K562 (cell line): ENCODE results near the gene CALU. TPM values are rescaled to one million over a fixed set of nuclear protein-coding genes. Genes with fewer than 3 reads are reported as not detected.

Source experiments
- ATAC-seq: fragments of 200-7000 bp; cut with Tn5 transposase; 3 replicates; pipeline ENCODE4 v1.9.1; 2020; ENCODE audit warnings: moderate library complexity
- BruUV-seq: library from RNA; stranded (reverse); fragments of 400-500 nt; replicated peaks from 2 replicates; lab custom pipeline; 2021; lab: Mats Ljungman, UMichigan
- CTCF ChIA-PET: fragments of 300-600 bp; formaldehyde crosslinking; extraction: SDS; loops from one replicate; lab custom pipeline; 2021; ENCODE audit warnings: low intra/inter-chr PET ratio; lab: Yijun Ruan, JAX
- POLR2A ChIA-PET: fragments of 300-600, 350-650 bp; sonication (Branson Sonifier 250); formaldehyde crosslinking; extraction: SDS; loops from one replicate; lab custom pipeline; 2021; ENCODE audit warnings: antibody characterized with exemption, inconsistent platforms; lab: Yijun Ruan, JAX
- DNase-seq, 4 experiments: peaks; one replicate each; pipeline versions ENCODE4 v3.0.0 to v3.0.0-alpha.2; 2011 to 2018; ENCODE audit warnings: low spot score in 3 of 4, mixed read lengths in 3 of 4; ENCODE audit errors: extremely low read depth in 1 of 4
- FAIRE-seq: peaks from 2 replicates; lab custom pipeline; 2011; peaks lifted over from hg19 to GRCh38; lab: Jason Lieb, UNC
- H2AFZ ChIP-seq: 2 replicates; pipeline ENCODE4 v1.6.0; 2011; ENCODE audit warnings: low read depth, low read length, control low read depth, inconsistent platforms
- H3K27ac ChIP-seq: fragments of 200-600 bp; 3 replicates; pipeline ENCODE4 v1.8.0; 2011; ENCODE audit warnings: low read depth, mild to moderate bottlenecking, control low read depth, inconsistent platforms, low read length, moderate library complexity, mixed read lengths; ENCODE audit errors: extremely low read depth
- H3K27me3 ChIP-seq, 2 experiments: fragments of 300-600 bp in 1 of 2; 2 replicates in 1 of 2; 3 replicates in 1 of 2; pipeline versions ENCODE4 v1.6.0 to v1.8.0; 2011; ENCODE audit warnings: inconsistent platforms in 2 of 2, low read length in 2 of 2, mild to moderate bottlenecking in 1 of 2, mixed read lengths in 1 of 2, moderate library complexity in 1 of 2; ENCODE audit not compliant: control insufficient read depth in 2 of 2, insufficient read depth in 2 of 2
- H3K36me3 ChIP-seq: fragments of 300-600 bp; 3 replicates; pipeline ENCODE4 v1.8.0; 2011; ENCODE audit warnings: mild to moderate bottlenecking, low read length, inconsistent platforms; ENCODE audit not compliant: control insufficient read depth, insufficient read depth
- H3K4me1 ChIP-seq, 2 experiments: fragments of 200-600 bp in 1 of 2; replicated peaks in 1 of 2; 2 replicates in 1 of 2; 3 replicates in 1 of 2; pipeline versions ENCODE4 v1.5.1 to v1.8.0; 2011; ENCODE audit warnings: inconsistent platforms in 2 of 2, low read length in 2 of 2, mild to moderate bottlenecking in 1 of 2, mixed read lengths in 1 of 2, moderate library complexity in 1 of 2; ENCODE audit not compliant: control insufficient read depth in 2 of 2, insufficient read depth in 2 of 2
- H3K4me2 ChIP-seq: 2 replicates; pipeline ENCODE4 v1.6.1; 2011; ENCODE audit warnings: low read length, control low read depth, inconsistent platforms, mixed read lengths; ENCODE audit not compliant: insufficient read depth
- H3K4me3 ChIP-seq: fragments of 200-600 bp; sonication (generic), shearing (Covaris generic); 2 replicates; pipeline ENCODE4 v1.5.1; 2016; ENCODE audit warnings: control low read depth, inconsistent platforms
- H3K79me2 ChIP-seq: fragments of 200-600 bp; 3 replicates; pipeline ENCODE4 v1.8.0; 2011; ENCODE audit warnings: low read length, inconsistent platforms; ENCODE audit not compliant: control insufficient read depth, insufficient read depth
- H3K9ac ChIP-seq, 2 experiments: 2 replicates each; pipeline versions ENCODE4 v1.6.0 to v1.6.1; 2011; ENCODE audit warnings: low read depth in 2 of 2, low read length in 2 of 2, control low read depth in 1 of 2, inconsistent platforms in 1 of 2, mild to moderate bottlenecking in 1 of 2, mixed read lengths in 1 of 2; ENCODE audit not compliant: insufficient read depth in 1 of 2
- H3K9me1 ChIP-seq: one replicate; pipeline ENCODE4 v1.6.0; 2011; ENCODE audit warnings: inconsistent platforms, mild to moderate bottlenecking, low read length, moderate library complexity; ENCODE audit not compliant: control insufficient read depth, insufficient read depth
- H3K9me3 ChIP-seq: replicated peaks from 2 replicates; pipeline ENCODE4 v1.5.1; 2011; ENCODE audit warnings: low read depth, low read length, inconsistent platforms; ENCODE audit not compliant: control insufficient read depth, insufficient read depth
- H4K20me1 ChIP-seq: replicated peaks from 2 replicates; pipeline ENCODE4 v1.6.1; 2011; ENCODE audit warnings: low read length, inconsistent platforms, mixed read lengths; ENCODE audit not compliant: control insufficient read depth, insufficient read depth
- ATF7 ChIP-seq: fragments of 450-650 bp; IDR thresholded peaks from 2 replicates; pipeline ENCODE4 v1.7.1; 2014; ENCODE audit warnings: mild to moderate bottlenecking, moderate library complexity
- CBX2 ChIP-seq: fragments of 200-600 bp; sonication (generic); IDR thresholded peaks from one replicate; pipeline ENCODE4 v1.6.1; 2012; ENCODE audit warnings: mild to moderate bottlenecking, low read length, inconsistent platforms; ENCODE audit not compliant: insufficient read depth, poor library complexity, severe bottlenecking
- FOXK2 ChIP-seq, 2 experiments: fragments of 450-650 bp; IDR thresholded peaks in 1 of 2; conservative IDR thresholded peaks in 1 of 2; 2 replicates each; pipeline ENCODE4 v1.6.1; 2016; ENCODE audit warnings: low read depth in 2 of 2, mild to moderate bottlenecking in 1 of 2
- KLF13 ChIP-seq: fragments of 450-650 bp; IDR thresholded peaks from 2 replicates; pipeline ENCODE4 v1.6.1; 2016; ENCODE audit warnings: missing genetic modification characterization, low read depth, mild to moderate bottlenecking, missing compliant biosample characterization, moderate library complexity, borderline replicate concordance
- LARP7 ChIP-seq: fragments of 450-650 bp; IDR thresholded peaks from 2 replicates; pipeline ENCODE4 v1.6.1; 2016
- MYNN ChIP-seq, 2 experiments: sonication (generic); formaldehyde crosslinking in 1 of 2; IDR thresholded peaks; 2 replicates each; pipeline versions ENCODE4 v1.5.0 to v1.6.1; 2016 to 2020; ENCODE audit warnings: antibody characterized with exemption in 1 of 2, missing genetic modification reagents in 1 of 2
- PHF20 ChIP-seq: fragments of 450-650 bp; IDR thresholded peaks from 2 replicates; pipeline ENCODE4 v1.6.1; 2018; ENCODE audit not compliant: partially characterized antibody
- POLR2B ChIP-seq: fragments of 450-650 bp; IDR thresholded peaks from 2 replicates; pipeline ENCODE4 v1.6.1; 2018; ENCODE audit warnings: low read depth; ENCODE audit not compliant: partially characterized antibody
- PTBP1 ChIP-seq: fragments of 200-400 bp; formaldehyde crosslinking; IDR thresholded peaks from 2 replicates; pipeline ENCODE4 v1.6.1; 2017; ENCODE audit warnings: low read depth, low read length
- PURB ChIP-seq: sonication (generic); formaldehyde crosslinking; IDR thresholded peaks from 2 replicates; pipeline ENCODE4 v1.9.0; 2021; ENCODE audit warnings: low read depth, mild to moderate bottlenecking, missing genetic modification reagents
- RB1 ChIP-seq: fragments of 450-650 bp; IDR thresholded peaks from 2 replicates; pipeline ENCODE4 v1.6.1; 2017; ENCODE audit warnings: low read depth, mild to moderate bottlenecking
- THRA ChIP-seq: fragments of 450-650 bp; IDR thresholded peaks from 2 replicates; pipeline ENCODE4 v1.6.1; 2017; ENCODE audit warnings: mild to moderate bottlenecking, moderate library complexity
- TSHZ1 ChIP-seq: fragments of 250-450 bp; sonication (Bioruptor Pico); IDR thresholded peaks from 2 replicates; pipeline ENCODE4 v1.4.0; 2020; ENCODE audit warnings: mild to moderate bottlenecking, moderate library complexity
- ZNF253 ChIP-seq: fragments of 250-450 bp; sonication (Bioruptor Pico); conservative IDR thresholded peaks from 2 replicates; pipeline ENCODE4 v1.6.1; 2021; ENCODE audit warnings: mild to moderate bottlenecking
- ZNF589 ChIP-seq: fragments of 200-800 bp; sonication (Bioruptor generic); IDR thresholded peaks from 2 replicates; pipeline ENCODE4 v1.6.1; 2016; ENCODE audit warnings: low read depth, missing genetic modification characterization, missing compliant biosample characterization
- ZNF76 ChIP-seq: fragments of 250-450 bp; sonication (Bioruptor Pico); IDR thresholded peaks from 2 replicates; pipeline ENCODE4 v1.4.0; 2020; ENCODE audit warnings: mild to moderate bottlenecking, moderate library complexity, borderline replicate concordance
- ZNF79 ChIP-seq: fragments of 250-450 bp; sonication (Bioruptor Pico); IDR thresholded peaks from 2 replicates; pipeline ENCODE4 v1.4.0; 2020; ENCODE audit warnings: low read depth, mild to moderate bottlenecking, moderate library complexity
- WGBS: fragments of 100-300 bp; shearing (Covaris generic); methylation state at CpG from one replicate; pipeline ENCODE4 v1.1.6; 2016; ENCODE audit warnings: low coverage, mixed read lengths; ENCODE audit not compliant: insufficient coverage; ENCODE audit errors: missing lambda C conversion rate; 5-methylcytosine and 5-hydroxymethylcytosine counted together
- in situ Hi-C: fragments of 300-500 bp; cut with MboI; formaldehyde crosslinking; loops from 4 replicates; pipeline ENCODE4 v1.15.0; 2018; ENCODE audit warnings: inconsistent platforms, mixed read lengths
- intact Hi-C: fragments of 100-400 bp; cut with micrococcal nuclease; formaldehyde crosslinking; loops from 2 replicates; pipeline ENCODE4 v1.14.2; 2022
- polyA plus RNA-seq, 8 experiments: library from polyadenylated mRNA; depleted of rRNA in 4 of 8; stranded (reverse) in 5 of 8; unstranded in 3 of 8; fragments of >200 nt; fragmentation: Nextera tagmentation in 2 of 8; fragmentation: Illumina TruSeq in 1 of 8; extraction: Ambion mirVana in 2 of 8; extraction: Trizol in 1 of 8; gene quantifications; 2 replicates each; pipeline versions ENCODE4 v1.2.1 to v1.2.3, GENCODE V29; 2011 to 2014; ENCODE audit warnings: inconsistent platforms in 1 of 8, missing spikeins in 1 of 8
- total RNA-seq, 7 experiments: library from RNA; depleted of rRNA in 6 of 7; stranded (reverse); fragments of >200 nt in 6 of 7; fragmentation: Illumina TruSeq in 2 of 7; extraction: Trizol in 2 of 7; gene quantifications; 2 replicates each; pipeline versions ENCODE4 v1.2.1 to v1.2.3, GENCODE V29; 2011 to 2021; ENCODE audit warnings: low replicate concordance in 1 of 7

The CALU gene
- total and polyA plus RNA-seq, 9 of the 15 experiments (the other 6 are each of a cell fraction or from before 2014, with no cell fraction given) = 166 to 286 (median 215) TPM

GRCh38 chr7:128775744-128776474, 36.8 kb downstream of the CALU start, which contains the start of gene OPN1SW:
Gene OPN1SW, minus strand, starts transcription at chr7:128775794. Its CDS starts 13 bp downstream, at chr7:128775781.
- H3K36me3 ChIP-seq = peaks cover 29% of the 10 kb centered on the region
- H3K27me3 ChIP-seq = no peaks in the 10 kb centered on the region
- FAIRE-seq (no peak), ATAC-seq (0 out of 3 replicates have a peak, but pooled peaks have one; percentile 5), DNase-seq (no peak)
- no TSS peak for BruUV-seq
- H4K20me1 ChIP-seq = no peaks in the 10 kb centered on the region
- peaks cover 0 to 4% of the 10 kb centered on the region in 2 experiments; a peak in 2 of 5 replicates for H3K4me1 ChIP-seq
- POLR2A ChIA-PET = interaction anchor here (1.8 to 2.4 kb wide), 2 partner anchors 10 to 35 kb away, joined by 6 to 9 read pairs; no protein-coding TSS in a partner anchor
- no peaks in the 10 kb centered on the region for H3K9me1 ChIP-seq
- CTCF ChIA-PET = no interaction called here
- H2AFZ ChIP-seq = no peak within 1 kb of the TSS
- no peak within 1 kb of the TSS for H3K27ac ChIP-seq
- no peaks in the 10 kb centered on the region for H3K79me2 ChIP-seq
- H3K4me2 ChIP-seq = no peak within 1 kb of the TSS
- H3K4me3 ChIP-seq = no peak within 1 kb of the TSS
- H3K9ac ChIP-seq = no peak within 1 kb of the TSS
- in situ Hi-C loops (no loop called here), intact Hi-C loops (no loop called here)
- H3K9me3 ChIP-seq = no peaks in the 10 kb centered on the region
- WGBS = 78% methylated on average over 4 of the region's 4 CpGs
- TF ChIP-seq MYNN (IDR thresholded peaks at IDR 0.05) (peak; percentile 12; the same call in 1 of the 2 replicates), MYNN (CRISPR knock-in tag; IDR thresholded peaks at IDR 0.05) (no peak), LARP7 (no peak), KLF13 (no peak), CBX2 (no peak), FOXK2 (conservative IDR thresholded peaks at IDR 0.05 in 1 of 2, IDR thresholded peaks at IDR 0.05 in 1 of 2; ENCODE audit: low read depth in 2 of 2) (no peak), ZNF79 (CRISPR knock-in tag) (no peak), THRA (no peak), ZNF76 (CRISPR knock-in tag) (no peak), POLR2B (peak; percentile 20), PURB (no peak), RB1 (0 out of 2 replicates have a peak, but pooled peaks have one; percentile 21), PHF20 (no peak), ATF7 (no peak), TSHZ1 (no peak), ZNF589 (CRISPR knock-in tag) (no peak), PTBP1 (no peak), ZNF253 (no peak)
